Measurements from ENCODE around the gene DLX3.

DLX3 gene

DNA sequence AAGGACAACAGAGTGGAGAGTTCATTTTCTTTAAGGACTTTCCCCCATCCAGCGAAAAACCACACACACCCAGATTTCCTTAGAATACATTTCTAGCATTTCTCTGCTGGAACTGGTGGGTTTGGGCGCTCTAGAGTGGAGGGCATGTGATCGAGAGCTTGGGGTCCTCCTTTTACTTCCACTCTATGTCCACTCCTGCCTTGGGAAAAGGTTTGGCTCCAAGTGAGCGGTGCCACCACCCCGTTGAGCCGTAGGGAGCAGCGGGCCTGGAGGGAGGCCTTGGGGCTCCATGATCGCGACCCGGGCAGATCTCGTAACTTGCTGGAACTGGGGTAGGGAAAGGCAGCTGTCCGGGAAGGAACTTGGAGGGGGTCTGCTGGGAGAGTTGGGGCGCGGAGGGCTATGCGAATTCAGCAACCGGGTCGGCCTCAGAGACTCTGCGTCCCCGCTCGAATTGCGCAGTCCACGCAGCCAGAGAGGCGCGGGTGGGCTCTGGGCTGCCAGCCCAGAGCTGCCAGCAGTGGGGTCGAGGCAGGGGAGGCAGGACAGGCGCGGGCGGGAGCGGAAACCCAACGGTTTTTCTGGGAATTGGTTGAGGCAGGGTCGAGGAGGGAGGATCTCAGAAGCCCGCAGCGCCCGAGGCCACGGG is 23.7 kb downstream of the DLX3 start:
- no peak for DNase-seq

DNA sequence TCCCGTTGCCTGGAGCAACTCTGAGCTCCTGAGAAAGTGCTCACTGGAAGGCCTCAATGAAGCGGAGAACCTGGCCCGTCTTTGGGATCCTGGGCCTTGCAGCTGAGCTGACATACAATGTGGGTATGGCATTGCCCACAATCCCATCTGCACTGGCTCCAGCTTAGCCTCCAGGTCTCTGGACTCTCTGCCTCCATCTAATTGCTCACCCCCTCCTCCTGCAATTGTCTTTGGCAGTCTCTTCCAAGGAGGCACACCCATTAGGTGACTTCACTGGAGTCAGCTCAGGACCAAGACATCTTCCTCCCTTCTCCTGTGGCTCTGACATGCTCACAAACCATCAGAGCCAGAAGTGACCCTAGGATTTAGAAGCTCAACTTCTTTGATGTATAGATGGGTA is 24.5 kb downstream of the DLX3 start:
- DNase-seq, result no peak

DNA sequence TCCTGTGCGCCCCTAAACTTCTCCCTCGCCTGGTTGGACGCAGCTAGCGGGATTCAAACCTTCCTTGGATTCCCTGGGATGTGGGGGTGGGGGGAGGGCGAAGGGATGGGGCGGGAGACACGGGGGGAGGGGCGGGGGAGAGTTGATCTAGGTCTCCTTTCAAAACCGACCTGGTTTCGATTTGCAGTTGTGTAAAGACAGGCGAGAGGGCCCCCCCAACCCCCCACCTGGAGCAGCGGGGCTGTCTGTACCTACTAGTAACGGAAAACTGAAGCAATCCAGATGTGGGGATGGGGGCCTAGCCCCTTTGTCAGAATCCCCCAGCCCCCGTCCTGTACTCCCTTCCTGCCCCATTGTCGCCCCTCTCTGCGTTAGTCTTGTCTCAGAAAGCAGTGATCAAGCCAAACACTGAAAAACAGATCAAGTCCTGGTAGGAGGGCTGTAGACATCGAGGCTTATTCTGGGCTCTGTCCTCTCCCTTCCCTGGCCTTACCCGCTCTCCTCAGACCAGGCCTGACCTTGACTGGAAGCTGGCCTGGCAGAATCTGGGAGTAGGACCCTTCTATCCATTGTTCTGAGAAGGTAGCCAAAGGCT is 25.1 kb downstream of the DLX3 start:
- no peak for DNase-seq

DNA sequence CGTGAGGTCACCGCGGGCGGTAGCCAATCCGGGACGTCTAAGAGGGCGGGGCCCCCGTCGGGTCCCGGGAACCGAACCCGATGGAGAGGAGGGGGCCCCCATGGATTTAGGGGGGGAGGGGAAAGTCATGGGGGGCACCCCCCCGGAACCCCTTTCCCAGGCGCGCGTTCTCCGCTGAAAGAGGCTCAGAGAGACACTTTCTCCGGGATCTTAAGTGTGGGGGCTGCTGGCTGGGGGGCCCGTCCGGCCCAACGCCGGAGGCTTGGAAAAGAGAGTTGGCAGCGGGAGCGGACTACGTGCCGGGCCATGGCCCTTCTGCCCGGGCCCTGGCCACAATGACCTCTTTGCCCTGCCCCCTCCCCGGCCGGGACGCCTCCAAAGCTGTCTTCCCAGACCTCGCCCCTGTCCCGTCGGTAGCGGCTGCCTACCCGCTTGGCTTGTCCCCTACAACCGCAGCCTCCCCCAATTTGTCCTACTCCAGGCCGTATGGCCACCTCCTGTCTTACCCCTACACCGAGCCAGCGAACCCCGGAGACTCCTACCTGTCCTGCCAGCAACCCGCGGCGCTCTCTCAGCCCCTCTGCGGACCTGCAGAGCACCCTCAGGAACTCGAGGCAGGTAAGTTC is 25.8 kb downstream of the DLX3 start, which contains the start of gene DLX4:
DLX4 (plus strand) TSS at position 57 of the 626 bp plus-strand sequence; CDS start at position 336, 279 bp downstream.
- DNase-seq, result no peak

DNA sequence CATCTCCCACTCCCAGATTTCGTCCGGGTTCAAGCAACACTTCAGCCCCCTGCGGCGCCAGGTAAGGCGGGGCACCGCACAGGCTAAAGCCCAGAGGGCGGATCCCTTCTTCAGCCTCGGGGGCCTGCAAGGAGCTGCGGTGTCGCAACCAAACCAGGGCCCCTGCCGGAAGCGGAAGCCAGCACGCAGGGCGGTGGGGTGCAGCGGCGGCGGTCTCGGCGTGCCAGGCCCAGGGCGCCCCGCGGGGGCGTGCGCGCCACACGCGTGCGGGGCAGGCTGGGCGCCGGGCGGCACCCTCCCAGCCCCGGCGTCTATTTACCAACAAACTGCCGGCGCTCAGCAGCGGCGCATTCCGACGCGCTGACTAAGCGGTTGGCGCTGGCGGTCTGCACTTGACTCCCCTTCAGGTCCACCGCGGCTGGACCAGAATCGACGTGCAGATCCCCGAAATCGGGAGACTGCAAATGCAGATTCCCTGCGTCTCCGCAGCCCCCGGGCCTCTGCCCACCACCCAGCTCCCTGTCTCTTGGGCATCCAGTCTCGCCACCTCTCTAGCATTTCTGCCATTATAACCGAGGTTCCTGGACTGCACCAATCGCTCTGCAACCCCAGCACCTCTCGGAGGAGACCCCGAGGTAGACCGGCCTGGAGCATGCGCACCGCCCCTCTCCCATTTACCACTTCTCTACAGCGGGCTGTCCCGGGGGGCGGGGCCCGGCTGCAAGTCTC is 26.5 kb downstream of the DLX3 start:
- DNase-seq, result no peak

DNA sequence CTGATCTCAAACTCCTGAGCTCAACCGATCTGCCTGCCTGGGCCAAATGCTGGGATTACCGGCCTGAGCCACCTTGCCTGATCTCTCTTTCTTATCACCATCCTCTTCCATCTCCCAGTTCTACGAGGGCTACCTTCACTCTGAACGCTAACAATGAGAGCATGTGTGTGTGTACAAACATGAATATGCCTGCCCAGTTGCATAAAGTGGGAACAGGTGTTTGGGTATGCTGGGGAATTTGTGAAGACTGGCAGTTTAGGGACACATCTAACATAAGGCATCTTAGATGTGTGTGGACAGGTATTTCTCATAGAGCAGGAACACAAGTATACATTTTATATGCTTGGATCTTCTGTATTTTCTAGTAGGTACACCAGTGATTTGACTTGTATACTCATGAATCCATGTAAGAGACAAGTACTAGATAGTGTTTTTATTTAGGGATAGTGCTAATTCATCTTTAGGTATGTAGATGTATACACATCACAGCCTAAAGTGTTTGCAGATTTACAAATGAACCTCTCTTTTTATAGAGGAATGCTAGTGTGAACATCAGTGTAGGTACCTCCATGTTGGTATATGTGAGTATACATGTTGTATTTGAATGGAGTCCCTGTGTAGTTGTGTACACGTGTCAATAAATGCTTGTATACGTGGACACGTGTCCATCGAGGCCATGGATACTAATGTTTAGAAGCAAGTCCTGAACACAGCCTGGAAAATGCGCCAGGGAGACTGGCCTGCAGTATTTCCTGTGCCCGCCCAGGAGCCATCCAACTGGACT is 27.2 kb downstream of the DLX3 start:
- DNase-seq, result no peak

DNA sequence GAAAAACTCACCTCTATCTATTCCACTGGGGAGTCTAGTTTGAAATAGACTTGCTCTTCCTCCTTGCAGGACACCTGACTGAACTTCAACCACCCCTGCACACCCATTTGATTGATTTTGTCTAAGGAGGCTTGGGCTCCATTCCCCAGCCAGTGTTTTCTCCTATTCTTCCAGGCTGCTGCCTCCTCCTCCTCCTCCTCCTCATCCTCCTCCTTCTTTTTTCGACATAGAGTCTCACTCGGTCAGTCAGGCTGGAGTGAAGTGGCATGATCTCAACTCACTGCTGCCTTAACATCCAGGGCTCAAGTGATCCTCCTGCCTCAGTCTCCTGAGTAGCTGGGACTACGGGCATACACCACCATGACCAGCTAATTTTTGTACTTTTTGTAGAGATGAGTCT is 27.8 kb downstream of the DLX3 start:
- DNase-seq, result no peak

DNA sequence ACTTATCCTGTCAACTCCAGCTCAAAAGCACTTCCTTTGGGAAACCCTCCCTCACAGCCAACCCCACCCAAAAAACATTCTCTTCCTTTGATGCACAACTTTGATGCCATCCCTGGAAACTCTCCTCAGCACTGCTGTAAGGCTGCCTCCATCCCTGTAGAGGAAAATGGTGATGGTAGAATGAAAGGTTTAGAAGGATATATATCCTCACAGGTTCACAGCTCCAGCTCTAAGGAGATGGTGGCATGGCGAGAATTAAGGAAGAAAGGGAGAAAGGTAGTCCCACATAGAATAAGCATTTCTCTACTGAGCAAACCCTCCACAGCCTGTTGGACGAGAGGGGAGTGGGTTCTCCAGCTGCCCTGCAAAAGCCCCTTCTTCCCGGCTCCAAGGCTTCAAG is 28.3 kb downstream of the DLX3 start:
- no peak for DNase-seq

DNA sequence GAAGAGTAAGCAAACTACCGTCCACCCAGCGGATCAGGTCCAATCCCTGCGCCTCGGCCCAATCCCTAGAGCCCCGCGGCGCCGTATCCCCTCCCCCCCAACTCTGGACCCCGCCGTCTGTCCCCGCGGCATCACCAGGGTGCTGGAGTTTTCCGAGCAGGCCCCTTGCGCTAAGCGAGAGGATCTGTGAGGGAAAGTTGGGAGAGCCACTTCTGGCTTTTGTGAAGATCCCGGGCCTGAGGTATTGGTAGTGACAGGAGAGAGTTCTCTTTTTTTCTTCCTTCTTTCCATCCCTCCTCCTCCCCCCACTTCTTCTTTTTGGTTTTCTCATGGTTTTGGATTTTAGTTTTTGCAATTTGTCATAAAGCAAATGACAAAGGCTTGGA is 29.5 kb downstream of the DLX3 start:
- DNase-seq, result no peak

DNA sequence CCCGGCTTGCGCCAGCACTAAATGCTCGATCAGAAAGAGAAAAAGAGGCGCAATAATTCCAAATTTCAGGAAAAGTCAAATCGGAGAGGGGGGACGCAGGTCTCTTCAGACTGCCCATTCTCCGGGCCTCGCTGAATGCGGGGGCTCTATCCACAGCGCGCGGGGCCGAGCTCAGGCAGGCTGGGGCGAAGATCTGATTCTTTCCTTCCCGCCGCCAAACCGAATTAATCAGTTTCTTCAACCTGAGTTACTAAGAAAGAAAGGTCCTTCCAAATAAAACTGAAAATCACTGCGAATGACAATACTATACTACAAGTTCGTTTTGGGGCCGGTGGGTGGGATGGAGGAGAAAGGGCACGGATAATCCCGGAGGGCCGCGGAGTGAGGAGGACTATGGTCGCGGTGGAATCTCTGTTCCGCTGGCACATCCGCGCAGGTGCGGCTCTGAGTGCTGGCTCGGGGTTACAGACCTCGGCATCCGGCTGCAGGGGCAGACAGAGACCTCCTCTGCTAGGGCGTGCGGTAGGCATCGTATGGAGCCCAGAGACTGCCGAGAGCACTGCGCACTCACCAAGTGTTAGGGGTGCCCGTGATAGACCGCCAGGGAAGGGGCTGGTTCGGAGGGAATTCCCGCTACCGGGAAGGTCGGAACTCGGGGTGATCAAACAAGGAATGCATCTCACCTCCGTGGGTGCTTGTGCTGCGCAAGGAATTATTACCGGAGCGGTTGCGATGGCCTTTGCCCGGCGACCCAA is 30.1 kb downstream of the DLX3 start:
- DNase-seq, result no peak

DNA sequence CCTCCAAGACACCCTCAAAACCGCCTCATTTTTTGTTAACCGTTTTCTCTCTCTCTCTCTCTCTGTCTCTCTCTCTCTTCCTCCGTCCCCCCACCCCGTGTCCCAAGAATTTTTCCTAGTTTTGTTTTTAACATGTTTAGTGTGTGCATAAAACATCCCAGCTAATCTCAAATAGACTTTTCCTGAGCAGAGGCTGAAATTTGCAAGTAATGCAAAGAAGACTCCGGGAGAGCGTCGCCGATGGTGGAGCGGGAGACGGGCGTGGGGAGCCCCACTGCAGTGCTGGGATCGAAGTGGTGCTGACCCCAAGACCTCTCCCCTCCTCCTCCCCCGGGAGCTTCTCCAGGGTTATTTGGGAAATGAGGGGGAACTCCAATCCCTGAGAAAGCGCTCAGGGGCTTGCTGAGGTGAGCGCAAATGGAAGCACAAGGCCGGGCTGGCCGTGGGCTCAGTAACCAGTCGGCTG is 30.7 kb downstream of the DLX3 start:
- no peak for DNase-seq

DNA sequence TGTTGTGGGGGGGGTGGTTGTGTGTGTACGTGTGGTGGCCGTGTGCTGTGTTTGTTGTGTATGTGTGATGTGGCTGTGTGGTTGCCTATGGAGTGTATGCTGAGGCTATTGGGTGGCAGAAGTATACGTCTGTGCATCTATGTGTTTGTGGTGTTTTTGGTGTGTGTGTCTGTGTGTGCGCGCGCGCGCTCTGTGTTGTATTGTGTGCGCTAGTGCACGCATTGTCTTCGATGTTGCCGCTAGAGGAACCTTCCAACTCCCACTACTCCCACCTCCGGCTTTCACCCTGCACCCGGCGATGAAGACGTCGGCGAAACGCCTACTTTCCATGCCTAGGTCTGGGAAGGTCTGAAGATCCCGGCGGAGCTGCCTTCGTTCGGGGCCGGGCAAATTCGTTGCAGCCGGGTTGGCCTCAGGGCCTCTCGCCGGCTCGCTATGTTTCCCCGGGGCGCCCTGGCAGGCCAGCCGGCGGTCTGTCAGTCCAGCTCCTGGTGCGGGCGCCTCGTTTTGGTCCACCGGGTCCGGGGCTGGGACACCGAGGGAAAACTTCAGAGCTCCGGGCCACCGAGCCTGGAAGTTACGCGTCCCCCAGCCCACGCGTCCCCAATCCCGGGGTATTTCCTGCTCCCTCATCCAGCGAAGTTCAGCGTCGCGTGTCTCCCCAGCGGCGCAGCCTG is 31.3 kb downstream of the DLX3 start:
- no peak for DNase-seq

DNA sequence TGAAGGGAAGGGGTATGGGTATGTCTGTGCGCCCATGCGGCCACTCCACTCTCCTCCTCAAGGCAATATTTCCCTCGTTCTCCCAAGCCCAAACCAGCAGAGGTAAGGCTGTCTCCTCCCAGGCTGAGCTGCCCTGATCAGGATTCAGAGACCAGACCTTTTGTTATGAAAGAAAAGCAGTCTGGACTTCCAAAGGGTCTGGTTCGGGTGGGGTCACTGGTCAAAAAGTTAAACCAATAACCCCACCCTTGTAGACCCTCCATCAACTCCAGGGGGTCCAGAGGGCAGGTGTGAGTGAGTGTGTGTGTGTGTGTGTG is 31.8 kb downstream of the DLX3 start:
- no peak for DNase-seq

DNA sequence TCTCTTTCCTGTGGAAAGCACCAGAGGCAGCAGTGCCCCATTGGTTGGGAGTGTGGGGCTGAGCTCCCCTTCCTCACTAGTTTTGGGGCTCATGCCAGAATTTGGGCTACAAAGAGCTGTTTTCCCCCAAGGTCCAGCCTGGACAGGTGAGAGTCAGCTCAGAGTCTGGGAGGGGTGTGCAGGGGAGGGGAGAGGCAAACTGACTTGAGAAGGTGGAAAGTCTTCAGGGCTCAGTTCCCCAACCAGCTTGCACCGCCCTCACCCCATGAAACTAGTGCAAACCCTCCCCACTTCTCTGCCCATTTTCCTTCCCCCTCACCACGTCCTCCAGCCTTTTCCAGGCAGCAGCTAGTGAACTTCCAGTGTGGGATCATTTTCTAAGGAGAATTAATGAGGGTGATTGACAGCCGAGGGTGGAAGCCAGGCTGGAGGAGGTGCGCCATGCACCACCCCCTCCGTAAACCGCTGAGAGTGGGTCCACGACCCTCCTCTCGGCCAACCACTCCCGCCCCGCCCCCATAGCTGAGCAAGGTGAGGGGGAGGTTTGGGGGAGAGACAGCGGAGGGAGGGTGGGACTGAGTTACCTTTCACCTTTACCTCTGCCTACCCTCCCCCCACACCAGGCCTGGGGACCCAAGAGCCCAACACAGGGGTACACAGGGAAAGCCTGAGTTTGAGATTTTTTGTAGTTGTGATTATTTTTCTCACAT is 32.3 kb downstream of the DLX3 start:
- no peak for DNase-seq

DNA sequence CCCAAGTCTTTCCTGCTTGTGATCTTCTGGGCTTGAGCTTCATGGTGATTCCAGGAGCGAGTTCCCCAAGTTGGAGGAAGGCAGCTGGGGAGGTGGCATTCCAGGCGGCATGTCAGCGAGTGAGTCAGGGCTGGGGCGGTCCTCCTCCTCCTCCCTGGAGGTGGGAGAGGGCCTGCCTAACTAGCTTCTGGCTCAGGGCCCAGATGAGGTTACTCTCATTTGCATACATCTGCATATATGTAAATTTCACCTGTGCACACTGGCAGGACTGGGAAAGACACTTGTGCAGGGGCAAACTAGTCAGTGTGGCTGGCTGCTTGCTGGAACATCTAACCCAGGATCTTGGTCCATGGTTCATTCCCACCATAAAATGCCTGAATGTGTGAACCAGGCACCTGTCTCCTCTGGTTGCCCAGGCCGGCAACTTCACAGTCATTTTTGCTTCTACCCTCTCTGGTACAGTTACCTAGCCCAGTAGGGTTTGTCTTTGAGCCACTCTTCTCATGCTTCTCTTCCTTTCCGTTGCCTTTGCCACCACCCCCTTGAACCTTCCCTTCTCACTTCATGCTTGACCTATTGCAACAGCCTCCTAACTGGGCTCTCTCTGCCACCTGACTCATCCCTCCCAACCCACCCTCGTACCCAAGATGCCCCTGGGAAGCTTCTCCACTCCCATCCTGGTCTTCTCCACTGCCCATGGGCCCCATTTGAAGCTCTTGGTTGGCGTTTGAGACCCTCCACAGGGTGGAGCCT is 35.7 kb downstream of the DLX3 start:
- DNase-seq, result no peak

DNA sequence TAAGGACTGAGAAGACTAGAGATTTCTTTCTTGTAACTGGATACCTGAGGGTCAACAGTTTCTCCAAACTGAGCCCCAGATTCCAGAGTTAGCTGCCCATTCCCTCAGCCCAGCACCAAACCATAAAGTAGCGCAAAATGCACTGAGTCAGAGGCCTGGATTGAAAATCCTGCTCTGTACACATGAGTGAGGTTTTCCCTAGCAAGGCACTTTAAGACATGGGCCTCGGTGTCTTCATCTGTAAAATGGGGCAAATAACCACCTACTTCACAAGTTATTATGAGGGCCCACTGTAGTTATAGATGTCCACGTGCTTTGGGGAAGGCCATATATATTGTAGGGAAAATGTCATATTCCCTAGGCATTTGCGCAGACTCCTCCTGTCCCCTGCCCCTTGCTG is 36.3 kb downstream of the DLX3 start:
- no peak for DNase-seq

DNA sequence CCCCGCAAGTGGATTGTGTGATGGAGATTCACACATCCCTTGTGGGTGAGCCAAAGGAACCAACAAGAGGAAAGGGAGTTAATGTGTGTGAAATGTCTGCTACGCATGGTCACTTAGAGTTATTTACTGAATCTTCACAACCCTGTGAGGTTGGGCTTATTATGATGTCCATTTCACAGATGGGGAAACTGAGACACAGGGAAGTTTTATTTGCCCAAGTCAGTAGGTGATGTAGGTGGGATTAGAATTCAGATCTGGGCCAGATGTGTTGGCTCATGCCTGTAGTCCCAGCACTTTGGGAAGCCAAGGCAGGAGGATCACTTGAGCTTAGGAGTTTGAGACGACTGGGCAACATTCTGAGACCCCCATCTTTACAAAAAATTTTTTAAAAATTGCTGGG is 37.7 kb downstream of the DLX3 start:
- DNase-seq, result no peak

DNA sequence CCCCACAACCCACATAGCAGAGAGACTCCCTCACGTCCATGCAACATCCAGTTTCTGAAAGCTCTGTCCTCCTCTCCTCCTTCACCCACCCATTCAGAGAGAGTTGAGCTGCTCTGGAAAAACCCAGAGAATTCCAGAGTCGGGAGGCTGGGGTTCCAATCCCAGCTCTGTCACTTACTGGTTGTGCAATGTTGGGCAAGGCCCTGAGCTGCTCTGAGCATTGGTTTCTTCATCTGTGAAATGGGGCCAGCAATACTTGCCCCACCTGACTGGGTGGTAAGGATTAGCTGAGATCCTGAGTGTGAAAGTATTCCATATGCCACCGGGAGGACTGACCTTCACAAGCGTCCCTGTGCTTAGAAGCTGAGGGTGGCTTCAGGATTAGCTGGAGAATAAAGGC is 38.2 kb downstream of the DLX3 start:
- DNase-seq, result no peak

DNA sequence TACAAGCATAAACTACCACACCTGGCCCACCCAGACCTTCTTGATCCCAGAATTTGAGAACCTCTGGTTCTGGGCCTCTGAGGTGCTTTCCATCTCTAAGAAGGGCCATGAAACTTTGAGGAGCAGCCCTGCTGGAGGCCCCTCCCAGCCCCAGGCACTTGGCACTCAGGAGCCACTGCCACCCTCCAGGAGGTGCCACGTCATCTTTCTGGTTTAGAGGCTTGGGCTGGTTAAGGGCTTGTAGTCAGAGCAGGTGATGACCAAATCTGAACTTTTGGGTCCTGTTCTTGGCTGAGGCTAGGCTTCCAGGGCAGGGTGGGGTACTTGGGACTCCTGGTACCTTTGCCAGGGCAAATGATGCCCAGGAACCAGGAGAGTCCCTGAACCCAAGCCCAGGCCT is 39.9 kb downstream of the DLX3 start:
- DNase-seq, result no peak

DNA sequence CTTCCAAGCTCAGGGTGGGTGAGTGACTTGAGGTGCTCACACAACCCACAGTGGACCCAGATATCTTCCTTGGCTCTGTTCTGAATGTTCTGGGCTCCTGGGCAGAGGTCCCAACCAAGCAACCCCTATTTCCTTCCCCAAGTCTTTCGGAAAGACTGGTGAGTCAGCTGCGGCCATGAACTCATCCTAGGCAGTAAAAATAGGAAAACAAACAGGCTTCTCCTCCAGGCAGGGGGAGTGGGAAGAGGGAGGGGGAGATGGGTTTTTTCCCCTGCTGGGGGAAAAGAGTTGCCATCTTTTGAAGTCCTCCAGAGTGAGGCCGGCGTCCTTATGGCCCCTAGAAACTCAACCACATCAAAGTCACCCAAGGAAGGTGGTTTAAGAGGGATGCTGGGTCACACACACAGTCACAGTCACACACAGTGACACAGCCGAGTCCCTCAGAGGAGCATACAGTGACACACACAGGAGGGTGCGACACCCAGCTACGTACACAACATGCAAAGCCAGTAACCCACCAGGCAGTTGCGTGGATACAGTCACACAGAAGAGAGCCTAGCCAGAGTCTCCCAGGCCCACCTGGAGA is 42.0 kb downstream of the DLX3 start:
- no peak for DNase-seq

Measured in midbrain (tissue), 1 donor.